HPDE6-E6E7 (cell line): ENCODE measurements around the gene DLG2.

ENCODE experiments used
- DNase-seq: peaks from one replicate; pipeline ENCODE4 v3.0.0; 2011; ENCODE audit warnings: missing footprints; ENCODE audit errors: extremely low spot score

Gene DLG2

DNA sequence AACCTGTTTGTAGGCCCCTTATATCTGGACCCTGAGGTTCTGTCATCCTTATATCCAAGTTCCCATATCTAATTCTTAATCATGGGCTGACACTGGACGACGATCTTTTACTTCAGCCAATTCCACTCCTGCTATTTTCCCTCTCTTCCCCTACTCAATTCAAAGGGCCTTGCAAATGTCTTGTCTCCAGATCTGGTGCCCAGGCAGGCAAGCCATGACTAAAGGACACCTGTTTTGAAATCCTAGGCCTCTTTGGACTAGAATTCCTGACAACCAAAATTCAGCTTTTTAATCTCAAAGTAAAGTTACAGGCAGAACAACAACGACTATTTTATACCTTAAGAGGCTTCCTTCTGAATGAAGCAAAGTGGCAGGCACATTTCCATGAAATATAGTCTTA lies 963.4 kb downstream of the DLG2 start:
- DNase-seq = no peak

DNA sequence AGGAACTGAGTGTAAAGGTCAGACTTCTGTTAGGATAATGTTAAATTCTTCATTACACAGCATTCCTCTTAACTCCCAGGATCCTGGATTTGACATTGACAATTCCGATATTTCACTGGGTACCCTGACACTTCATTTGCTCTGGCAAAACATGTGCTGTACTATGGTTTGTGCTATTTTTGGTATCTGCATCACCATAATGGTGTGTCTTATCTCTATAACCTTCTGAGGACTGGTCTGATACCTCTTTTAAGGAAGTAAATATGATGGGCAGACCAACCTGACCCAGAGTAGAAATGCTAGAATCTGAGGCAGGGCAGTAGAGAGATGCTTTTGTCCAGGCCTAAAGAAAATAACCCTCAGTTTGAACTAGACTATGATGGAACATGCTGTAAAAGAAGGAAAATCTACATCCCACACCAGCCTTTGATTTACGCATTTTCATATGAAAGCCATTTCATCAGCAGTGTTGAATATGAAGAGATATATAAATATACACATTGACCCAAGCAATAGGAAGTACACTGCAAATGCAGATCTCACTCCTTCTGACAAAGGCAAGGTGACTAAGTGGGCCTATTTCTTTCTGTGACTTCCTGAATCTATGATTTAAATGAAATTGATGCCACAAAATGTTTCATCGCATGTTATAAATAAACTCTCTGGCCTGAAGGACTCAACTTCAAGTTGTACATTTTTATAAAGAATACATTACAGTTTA lies 966.7 kb downstream of the DLG2 start:
- DNase-seq = no peak

DNA sequence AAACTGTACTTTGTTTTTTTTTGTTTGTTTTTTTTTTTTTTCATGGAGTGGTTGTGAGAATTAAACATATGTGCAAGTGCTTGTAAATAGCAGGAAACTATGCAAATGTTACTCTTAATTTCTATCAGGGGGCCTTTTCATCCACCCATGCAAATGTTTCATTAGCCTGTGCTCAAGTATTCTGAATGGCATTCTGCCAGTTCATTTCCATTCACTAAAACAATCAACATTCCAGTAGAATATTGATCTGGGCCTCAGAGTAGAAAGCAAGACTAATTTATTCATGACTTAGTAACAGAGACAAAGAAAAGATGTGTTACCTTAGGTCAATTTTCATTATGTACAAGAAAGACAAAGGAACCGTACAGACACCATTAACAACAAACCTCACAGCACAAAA lies 971.4 kb downstream of the DLG2 start:
- DNase-seq = no peak

DNA sequence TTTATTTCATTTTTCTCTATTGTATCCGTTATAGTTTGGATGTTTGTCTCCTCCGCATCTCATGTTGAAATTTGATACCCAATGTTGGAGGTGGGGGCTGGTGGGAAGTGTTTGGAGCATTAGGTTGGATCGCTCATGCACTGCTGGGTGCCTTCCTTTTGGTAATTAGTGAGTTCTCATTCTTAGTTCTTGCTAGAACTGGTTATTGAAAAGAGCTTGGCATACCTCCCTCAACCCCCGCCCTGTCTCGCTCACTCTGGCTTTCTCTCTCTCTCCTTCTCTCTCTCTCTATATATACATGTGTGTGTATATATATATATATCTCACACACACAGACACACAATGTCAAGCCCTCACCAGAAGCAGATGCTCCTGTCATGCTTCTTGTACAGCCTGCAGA lies 978.7 kb downstream of the DLG2 start:
- DNase-seq = no peak

DNA sequence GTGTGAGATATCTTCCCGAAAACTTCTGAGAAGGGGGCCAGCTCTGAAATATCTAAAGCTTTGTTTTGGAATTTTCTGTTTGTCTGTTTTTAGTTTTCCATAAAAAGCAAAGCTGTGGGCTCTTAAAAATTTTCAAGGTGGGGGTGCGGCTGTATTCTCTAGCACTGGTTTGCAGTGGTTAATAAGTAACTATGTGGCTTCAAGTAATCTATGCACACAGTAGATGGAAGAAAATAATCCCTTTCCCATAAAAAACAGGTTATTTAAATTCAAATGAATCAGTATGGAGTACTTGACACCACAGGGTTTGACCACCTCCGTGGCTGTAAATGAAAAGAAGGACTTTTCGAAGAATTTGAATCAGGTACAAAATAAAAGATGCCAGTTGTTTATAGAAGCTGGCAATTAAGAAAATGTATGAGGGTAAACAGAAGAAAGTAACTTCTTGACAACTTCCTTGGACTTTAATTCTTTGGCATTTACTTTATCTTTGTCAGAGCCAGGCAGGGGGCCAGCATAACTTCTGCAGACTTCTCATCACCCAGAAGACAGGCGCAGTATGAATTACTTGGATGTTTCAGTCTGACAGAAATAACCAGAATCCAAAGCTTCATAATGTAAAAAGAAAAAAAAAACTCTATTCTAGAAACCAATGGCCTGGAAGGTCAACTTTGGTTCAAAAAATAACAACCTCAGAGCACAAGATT lies 981.0 kb downstream of the DLG2 start:
- no peak for DNase-seq

DNA sequence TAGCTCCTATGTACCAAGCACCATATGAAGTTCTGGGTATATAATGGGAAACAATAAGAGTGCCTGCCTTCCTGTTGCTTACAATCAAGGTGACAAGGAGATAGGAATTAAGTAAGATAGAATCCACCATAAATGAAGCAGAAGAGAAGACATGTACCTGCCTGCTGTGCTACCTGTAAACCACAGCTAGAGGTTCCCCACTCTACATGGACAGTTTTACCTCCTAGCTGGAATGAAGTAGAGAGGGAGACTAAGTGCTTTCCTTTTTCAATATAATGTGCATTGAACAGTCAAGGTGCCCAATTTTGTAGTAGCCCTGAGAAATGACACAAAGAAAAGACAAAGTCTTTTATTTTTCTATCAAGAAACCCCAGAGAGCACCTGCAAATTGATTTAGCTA lies 984.6 kb downstream of the DLG2 start:
- DNase-seq = no peak

DNA sequence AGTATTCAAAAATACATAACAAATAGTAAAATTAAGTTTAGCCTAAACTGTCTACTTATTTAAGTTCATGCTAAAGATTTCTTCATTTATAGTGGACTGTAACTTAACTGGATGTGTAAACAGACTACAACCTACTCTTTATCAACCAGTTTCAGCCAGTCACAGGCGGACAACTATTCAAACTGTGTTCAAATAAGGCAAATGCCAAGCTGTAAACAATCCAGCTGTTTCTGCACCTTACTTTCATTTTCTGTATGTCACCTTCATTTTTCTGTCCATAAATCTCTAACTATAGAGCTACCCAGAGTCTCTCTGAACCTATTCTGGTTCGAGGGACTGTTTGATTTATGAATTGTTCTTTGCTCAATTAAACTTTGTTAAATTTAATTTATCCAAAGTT lies 992.8 kb downstream of the DLG2 start:
- no peak for DNase-seq

DNA sequence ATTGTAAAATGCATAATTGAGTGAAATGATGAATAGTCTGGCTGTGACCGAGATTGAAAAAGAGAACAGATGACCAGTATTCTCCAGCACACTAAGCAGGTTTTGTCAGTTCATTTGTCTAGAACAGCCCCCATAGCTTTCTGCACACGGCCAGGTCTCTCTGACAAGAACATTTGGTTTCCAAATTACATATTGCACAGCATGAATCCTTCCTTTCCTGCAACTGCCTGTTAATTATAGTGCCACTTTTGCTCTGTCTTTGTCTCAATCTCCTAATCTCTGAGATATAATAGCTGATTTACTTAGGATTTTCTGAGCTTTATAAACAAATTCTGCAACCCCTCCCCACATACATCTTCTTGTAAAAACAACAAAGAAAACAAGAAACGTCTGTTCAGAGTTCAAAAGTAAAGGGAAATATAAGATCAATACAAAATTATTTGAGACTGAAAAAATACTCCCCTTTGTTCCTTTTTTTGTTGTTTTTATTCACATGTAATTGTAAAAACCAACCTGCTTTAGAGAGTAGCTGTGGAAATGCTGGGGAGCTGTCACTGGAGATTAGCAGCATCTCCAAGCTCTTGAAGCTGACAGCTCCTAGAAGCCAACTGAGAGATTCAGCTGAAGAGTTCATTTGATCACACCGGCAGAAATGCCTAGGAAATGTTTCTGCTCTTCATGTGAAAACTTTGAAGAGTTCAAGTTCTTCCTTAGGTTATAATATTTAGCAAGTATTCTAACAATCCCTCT lies 998.1 kb downstream of the DLG2 start:
- no peak for DNase-seq

DNA sequence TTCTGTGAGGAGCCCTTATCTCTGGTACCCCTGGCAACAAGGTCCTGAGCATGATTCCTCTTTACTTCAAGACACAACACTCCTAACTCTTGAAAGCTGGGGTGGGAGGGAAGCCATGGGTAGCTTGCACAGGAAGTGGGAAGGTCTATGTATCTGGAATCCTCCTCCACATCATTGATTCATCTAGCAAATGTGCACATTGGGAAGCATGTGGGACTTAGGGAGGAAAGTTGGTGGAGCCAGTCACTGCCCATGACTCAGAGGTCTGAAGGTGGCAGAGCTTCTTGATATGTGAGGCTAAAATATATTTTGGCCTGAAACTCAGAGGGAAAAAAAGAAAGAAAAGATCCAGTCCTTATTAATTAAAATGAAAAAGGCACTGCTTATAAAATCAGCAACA lies 1000.9 kb downstream of the DLG2 start:
- no peak for DNase-seq

DNA sequence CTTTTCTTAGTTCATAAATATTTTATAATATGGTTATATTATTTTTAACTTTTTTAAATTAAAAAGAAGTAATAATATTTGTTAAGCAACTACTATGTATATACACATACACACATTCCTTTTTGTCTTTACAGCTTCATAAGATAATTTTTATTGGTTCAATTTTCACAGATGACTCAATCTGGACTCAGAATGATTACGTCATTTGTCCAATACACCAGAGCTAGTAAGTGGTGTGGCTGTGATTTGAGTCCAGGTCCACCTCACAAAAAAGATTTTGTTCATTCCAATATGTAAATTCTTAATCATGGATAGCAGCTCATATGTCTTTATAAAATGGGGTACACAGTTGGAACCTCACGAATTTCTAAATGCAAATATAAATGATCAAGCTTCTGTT lies 1014.5 kb downstream of the DLG2 start:
- DNase-seq = no peak

DNA sequence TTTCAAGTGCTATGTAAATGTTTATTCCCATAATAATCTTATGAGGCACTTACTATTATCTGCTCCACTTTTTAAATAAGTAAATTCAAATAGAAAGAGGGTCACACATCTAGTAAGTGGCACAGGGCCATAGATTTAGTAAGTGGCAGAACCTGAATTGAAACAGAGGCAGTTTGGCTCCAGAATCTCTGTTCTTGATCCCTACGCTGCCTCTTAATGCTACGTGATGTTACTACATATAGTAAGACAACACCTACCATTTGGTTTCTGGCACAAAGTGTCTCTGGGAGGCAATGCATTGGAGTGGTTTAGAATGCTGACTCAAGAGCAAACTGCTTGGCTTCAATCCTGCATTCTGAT lies 1018.3 kb downstream of the DLG2 start:
- DNase-seq = no peak

DNA sequence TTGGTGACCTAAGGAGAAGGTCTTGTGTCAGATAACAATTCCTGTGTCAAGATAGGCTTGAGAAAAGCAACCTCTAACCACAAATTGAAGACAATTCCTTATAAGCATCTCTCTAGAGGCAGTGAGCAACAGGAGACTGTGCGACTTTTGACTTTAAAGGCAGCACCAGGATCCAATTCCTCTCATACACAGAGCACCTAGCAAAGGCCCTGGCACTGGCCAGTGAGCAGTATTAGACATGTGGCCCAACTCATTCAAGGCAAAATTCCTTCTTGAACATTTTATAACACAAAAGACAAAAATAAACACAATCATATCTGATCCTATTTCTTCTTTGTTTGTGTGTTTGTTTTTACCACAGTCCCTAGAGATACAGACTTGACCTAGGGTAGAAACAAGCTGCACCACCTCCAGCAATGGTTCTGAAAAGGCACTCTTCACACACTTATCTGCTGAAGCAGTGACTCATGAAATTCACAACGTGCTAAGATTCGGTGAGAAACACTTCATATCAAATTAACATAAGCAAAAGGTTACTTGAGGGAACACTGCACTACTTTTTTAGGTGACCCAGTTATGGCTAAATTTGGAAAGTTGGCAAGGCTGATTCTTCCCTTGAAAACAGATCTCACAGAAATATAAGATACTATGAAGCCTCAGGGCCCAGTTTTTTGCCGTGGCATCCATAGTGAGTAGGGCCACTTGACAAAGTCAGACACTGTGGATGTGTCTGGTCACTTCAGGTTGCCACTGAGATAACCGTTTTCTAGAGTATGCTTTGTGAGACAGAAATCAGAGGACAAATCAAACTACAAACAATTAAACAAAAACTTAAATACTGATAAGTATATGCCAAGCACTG lies 1018.9 kb downstream of the DLG2 start:
- no peak for DNase-seq

DNA sequence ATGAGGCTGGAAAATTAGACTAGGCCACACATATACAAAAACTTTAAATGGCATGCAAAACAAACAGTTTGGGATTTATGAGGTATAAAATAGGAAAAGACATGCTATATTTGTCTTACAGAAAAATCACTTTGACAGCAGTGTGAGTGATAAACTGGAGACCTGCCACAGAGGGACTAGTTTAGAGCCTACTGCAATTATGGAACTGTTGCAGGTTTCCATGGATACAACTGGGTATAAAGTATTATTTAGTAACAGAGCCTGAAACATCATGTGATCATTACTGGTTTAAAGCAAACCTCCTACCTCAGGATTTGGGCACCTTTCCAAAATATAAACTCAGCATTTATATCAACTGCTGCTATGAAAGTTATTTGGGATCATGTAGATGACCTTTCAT lies 1032.5 kb downstream of the DLG2 start:
- DNase-seq = no peak

DNA sequence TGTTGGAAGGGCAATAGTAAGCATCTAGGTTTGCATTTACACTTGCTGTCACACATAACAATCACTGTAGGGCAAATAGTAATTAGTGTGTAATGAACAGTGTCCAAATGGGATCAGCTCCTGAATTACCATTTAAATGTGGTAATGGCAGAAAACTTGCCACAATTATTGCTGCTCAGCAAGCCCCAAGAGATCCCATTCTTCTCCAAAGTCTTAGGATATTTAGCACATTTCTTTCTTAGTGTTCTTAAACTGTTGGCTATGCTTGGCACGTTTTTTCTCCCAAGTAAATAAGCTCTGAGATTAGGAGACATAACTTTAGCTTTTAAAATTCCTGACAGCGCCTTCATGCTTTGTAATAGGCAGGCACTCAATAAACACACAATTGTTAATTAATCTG lies 1037.0 kb downstream of the DLG2 start:
- no peak for DNase-seq

DNA sequence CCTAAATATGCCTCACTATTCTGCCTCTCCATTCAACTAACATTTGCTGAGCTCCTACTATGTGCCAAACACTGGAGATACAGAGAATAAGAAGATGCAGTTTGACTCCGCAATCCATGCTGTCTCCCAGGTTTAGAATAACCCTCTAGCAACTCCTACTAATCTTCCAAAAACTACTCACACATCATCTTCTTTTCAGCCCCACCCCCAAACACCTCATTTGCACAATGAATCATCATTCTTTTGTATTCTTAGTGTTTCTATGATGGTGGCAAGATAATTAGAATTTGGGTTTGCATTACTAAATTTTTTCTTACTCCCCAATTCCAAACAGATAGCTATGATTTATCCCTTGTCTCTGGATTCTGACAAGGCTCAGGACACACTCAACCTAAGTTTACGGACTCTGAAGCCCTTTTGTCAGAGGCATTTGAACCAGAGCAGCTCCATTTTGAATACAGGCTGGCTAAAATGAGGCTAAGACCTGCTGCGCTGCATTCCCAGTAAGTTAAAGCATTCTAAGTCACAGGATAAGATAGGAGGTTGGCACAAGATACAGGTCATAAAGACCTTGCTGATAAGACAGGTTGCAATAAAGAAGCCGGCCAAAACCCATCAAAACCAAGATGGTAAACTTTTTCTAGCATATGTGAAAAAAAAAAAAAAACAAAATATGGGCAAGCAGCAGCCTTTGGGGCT lies 1038.9 kb downstream of the DLG2 start:
- DNase-seq = no peak

DNA sequence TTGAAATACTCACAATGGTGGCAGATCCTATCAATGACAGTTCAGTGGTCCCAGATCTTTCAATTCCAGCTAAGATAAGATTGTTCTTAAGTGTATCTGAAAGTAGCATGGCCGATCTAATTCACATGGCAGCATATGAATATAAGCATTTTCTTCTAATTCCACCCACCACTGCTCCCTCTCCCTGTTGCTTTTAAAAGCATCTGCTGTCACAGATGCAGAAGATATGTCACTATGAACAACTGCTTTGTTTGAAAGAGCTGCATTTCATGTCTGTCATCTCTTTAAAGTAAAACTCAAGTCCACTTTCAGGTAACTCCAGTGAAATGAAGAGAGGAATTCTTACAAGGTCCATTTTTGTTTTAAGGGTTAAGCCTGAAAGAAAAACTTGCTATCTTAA lies 1044.0 kb downstream of the DLG2 start:
- DNase-seq = no peak

DNA sequence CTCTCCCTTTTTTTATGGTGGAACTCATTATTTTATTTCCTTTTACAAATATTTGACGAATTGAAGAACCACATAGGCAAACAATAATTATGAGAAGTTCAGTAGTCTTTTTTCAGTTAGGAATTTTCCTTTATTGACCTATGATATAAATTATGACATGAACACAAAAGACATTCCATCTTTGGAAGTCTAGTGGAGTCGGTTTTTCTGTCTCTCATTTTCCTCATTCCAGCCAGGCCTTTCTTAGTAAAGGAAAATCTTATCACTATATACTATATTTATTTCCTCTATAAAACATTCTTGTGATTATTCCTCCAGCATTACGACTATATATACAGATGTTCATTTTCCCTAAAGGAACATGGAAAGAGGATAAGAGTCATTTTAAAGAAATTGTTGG lies 1046.1 kb downstream of the DLG2 start:
- DNase-seq = no peak

DNA sequence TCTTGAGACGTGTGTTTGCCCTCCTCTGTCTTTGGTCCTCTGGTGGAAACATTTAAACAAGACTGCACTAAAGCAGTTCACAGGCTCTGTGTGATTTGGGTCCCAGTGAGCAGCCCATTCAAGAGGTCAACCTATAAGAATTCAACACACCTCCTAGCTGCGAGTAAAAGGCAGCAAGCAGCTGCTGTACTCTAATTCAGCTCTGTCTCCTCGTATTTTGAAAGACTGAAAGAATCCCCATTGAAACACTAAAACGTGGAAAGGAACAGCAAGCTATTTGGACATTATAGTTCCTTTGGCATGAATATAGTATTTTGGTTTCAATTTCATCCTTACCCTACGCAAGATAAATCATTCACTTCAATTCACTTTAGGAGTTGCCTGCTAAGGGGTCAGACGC lies 1046.7 kb downstream of the DLG2 start:
- DNase-seq = no peak

DNA sequence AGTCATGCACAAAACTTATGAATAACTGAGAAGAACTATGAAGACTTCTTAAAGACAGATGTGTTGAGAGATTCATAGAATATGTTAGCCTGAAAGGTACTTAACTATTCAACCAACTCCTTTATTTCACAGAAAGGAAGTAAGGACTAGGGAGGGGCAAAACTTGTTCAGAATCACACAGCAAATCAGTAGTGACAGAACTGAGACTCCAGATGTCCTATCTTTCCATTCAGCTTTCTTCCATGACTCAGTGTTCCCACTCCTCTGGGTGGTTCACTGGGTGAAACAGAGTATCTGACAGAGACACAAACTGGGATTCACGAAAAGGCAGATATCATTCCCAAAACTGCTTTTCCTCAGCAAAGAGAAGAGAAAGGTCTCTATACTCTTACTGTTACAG lies 1053.3 kb downstream of the DLG2 start:
- no peak for DNase-seq

DNA sequence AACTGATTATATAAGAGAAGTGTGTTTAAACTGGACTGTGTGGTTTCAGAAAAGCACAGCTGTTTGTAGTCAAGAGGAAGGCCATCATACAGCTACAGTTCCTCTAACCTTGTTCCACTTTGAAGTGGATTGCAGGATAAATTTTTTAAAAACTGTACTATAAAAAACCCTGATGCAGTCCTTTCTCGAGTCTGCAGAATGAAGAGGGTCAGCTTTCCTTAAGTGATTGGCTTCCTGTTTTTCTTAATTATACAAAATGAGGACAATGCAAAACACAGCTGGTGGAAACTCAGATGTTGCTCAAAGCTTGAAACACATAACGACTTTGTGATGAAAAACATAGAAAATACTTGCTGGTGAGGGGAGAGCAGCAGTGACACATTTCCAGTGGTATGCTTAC lies 1060.5 kb downstream of the DLG2 start:
- DNase-seq = no peak

DNA sequence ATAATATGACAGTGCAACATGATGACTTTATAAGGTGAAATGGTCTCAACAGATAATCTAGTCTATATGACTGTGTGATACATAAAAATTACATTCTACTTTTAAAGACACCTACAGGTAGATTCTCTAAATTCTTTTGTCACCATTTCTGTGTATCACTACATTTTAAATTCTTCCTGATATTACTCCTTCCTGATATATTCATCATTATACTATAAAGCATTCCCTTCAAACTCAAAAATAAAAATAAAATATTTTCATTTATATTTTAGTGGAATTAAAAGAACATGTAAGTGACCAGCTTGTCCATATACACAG lies 1062.3 kb downstream of the DLG2 start:
- no peak for DNase-seq
